ENCODE measurements around the gene TMED10.

DNA sequence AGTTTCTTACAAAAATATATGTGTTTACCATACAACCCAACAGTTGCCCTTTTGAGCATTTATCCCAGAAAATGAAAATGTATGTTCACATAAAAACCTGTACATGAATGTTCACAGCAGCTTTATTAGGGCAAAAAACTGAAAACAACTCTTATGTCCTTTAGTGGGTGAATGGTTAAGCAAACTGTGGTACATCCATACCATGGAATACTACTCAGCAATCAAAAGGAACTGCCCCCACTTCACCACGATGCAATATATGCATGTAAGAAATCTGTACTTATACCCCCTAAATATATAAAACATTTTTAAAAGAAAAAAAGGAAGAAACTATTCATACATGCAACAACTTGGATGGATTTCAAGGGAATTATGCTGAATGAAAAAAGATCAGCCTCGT lies 42.8 kb downstream of the TMED10 start:
- TF ChIP-seq POLR2A (IDR thresholded peaks at IDR 0.05; ENCODE audit: low read depth, low read length) (no peak), JUN (IDR thresholded peaks at IDR 0.05; ENCODE audit: borderline replicate concordance, insufficient read depth, insufficient read length, low read depth) (no peak), POLR2AphosphoS5 (IDR thresholded peaks at IDR 0.05; ENCODE audit: insufficient read depth, low read depth, low read length) (no peak)
